NCI-H146 (cell line): ENCODE data around the gene CREB3L1.
A peak's percentile ranks its signal among the peaks of the same experiment; 100 is the strongest.

Source experiments
- DNase-seq: peaks from one replicate; lab custom pipeline; 2025; lab: John Stamatoyannopoulos, UW

Gene CREB3L1

GRCh38 chr11:46346886-46347636 lies 69.6 kb downstream of the CREB3L1 start, which contains the start of gene DGKZ:
TSS of gene DGKZ (plus strand) at chr11:46347463. CDS start at chr11:46347660, 197 bp downstream.
- peak; percentile 76 for DNase-seq

- no peak for DNase-seq
Observed at GRCh38 chr11:46347637-46348311, 70.3 kb downstream of the CREB3L1 start.

- DNase-seq: no peak
Observed at GRCh38 chr11:46348566-46349401, 71.3 kb downstream of the CREB3L1 start.

GRCh38 chr11:46350695-46351094 lies 73.2 kb downstream of the CREB3L1 start:
- no peak for DNase-seq

GRCh38 chr11:46351148-46351547 lies 73.7 kb downstream of the CREB3L1 start:
- no peak for DNase-seq

GRCh38 chr11:46351606-46352005 lies 74.1 kb downstream of the CREB3L1 start:
- DNase-seq: no peak

GRCh38 chr11:46352063-46352841 lies 74.8 kb downstream of the CREB3L1 start:
- no peak for DNase-seq

GRCh38 chr11:46353698-46354097 lies 76.2 kb downstream of the CREB3L1 start:
- no peak for DNase-seq

GRCh38 chr11:46356924-46357482 lies 79.5 kb downstream of the CREB3L1 start:
- no peak for DNase-seq

- DNase-seq: no peak
Observed at GRCh38 chr11:46357483-46357936, 80.0 kb downstream of the CREB3L1 start.

- no peak for DNase-seq
Observed at GRCh38 chr11:46359953-46360352, 82.5 kb downstream of the CREB3L1 start.

- no peak for DNase-seq
Observed at GRCh38 chr11:46360878-46361277, 83.4 kb downstream of the CREB3L1 start.

- no peak for DNase-seq
Observed at GRCh38 chr11:46361283-46362155, 84.1 kb downstream of the CREB3L1 start.

GRCh38 chr11:46362156-46363030 lies 84.9 kb downstream of the CREB3L1 start:
- no peak for DNase-seq

GRCh38 chr11:46363031-46363407 lies 85.6 kb downstream of the CREB3L1 start:
- peak; percentile 72 for DNase-seq

- peak; percentile 79 for DNase-seq
Observed at GRCh38 chr11:46363455-46364005, 86.1 kb downstream of the CREB3L1 start.

- no peak for DNase-seq
Observed at GRCh38 chr11:46364056-46364455, 86.6 kb downstream of the CREB3L1 start.

- no peak for DNase-seq
Observed at GRCh38 chr11:46364791-46365190, 87.3 kb downstream of the CREB3L1 start.

- no peak for DNase-seq
Observed at GRCh38 chr11:46366260-46366659, 88.8 kb downstream of the CREB3L1 start.
